Caki2 (cell line): ENCODE results near the gene PTPN14. TPM values are rescaled to one million over a fixed set of nuclear protein-coding genes. Genes with fewer than 3 reads are reported as not detected.

Source experiments
- DNase-seq: peaks from one replicate; pipeline ENCODE4 v3.0.0-alpha.2; 2015; ENCODE audit warnings: low read depth
- in situ Hi-C: cut with HindIII; loops from 2 replicates; pipeline ENCODE4 v1.10.0; 2016; ENCODE audit warnings: low sequenced_read_pairs, low pct_unique_long_range_greater_than_20kb, mixed read lengths
- total RNA-seq: library from RNA; depleted of rRNA; stranded (reverse); fragments of >200 nt; shearing (Covaris generic); gene quantifications from 2 replicates; pipeline ENCODE4 v1.2.3, GENCODE V29; 2014; ENCODE audit warnings: low replicate concordance

PTPN14 gene
- total RNA-seq, 1 experiment from 2014 or later = 22.9 TPM

DNA sequence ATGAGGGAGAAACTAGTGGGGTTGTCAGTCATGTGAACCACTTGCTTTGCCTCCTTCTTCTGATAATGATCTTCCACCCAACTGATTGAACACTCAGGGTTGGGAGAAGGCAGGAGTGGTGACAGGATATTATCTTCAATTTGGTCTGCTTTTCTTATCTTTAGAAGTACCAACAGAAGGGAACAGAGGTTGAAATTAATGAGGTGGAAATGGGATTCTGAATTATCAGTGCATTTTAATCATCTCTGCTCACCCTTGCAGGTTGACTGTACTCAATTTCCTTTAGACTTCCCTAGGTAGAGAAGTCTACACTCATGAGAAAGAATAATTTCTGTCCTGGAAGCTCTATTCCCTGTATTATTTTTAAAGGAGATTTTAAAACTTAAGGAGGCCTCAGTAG is 19.9 kb upstream of the PTPN14 start:
- DNase-seq = no peak
- in situ Hi-C loops = no loop called here

DNA sequence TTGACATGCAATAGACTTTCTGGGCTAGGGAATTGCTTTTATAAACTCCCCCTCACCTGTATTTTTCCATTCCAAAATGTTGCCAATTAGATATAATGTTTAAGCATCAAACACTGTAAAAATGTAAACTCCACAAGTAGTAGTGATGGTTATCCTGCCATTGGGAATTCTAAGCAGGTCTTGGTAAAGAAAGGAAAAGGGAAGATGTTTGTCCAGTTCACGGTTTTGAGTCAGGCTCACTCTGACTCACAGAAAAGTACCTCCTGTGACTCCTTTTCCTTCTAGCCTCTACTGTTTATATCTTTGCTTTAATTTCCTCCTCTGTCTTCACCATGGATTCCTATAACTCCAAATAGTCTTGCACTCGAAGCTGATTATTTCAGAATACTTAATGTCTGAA is 19.0 kb upstream of the PTPN14 start:
- in situ Hi-C loops = no loop called here
- peak; percentile 56 for DNase-seq

DNA sequence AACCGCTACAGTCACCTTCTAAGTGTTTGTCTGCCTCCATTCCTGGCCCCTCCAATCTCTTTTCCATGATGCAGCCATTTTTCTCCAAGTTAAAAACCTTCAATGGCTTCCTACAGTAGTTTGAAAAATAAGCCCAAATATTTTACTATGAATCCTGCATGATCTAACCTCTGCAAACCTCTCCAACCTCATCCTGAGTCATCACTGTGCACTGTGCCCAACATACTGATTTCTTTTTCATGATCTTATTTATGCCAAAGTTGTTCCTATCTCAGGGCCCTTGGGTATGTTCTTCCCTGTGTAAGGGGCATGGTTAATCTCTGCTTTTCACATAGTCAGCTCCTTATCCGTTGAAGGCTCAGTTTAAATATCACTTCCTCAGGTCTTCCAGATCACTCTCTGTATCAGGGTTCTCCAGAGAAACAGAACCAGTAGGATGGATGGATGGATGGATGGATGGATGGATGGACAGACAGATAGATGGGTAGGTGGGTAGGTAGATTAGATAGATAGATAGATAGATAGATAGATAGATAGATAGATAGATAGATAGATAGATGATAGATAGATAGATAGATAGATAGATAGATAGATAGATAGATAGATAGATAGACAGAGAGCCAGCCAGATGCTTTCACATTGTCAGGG is 18.1 kb upstream of the PTPN14 start:
- DNase-seq = no peak
- in situ Hi-C loops = no loop called here

DNA sequence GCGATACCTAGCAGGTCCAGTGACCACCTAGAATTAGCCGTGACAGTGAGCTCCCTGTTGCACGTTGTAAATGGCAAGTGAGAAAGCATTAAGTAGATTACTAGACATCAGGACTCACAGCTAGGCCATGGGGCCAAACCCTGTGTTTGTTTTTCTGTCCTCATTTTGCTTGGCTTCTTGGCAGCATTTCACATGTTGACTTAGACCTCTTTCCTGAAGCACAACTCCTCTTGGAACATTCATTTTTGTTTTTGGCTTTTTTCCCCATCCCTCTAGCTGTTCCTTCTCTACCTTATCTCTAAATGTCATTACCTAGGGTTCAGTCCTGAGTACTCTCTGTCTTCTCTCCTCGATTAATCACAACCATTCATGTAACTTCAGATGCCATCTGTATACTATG is 16.9 kb upstream of the PTPN14 start:
- in situ Hi-C loops = no loop called here
- no peak for DNase-seq

DNA sequence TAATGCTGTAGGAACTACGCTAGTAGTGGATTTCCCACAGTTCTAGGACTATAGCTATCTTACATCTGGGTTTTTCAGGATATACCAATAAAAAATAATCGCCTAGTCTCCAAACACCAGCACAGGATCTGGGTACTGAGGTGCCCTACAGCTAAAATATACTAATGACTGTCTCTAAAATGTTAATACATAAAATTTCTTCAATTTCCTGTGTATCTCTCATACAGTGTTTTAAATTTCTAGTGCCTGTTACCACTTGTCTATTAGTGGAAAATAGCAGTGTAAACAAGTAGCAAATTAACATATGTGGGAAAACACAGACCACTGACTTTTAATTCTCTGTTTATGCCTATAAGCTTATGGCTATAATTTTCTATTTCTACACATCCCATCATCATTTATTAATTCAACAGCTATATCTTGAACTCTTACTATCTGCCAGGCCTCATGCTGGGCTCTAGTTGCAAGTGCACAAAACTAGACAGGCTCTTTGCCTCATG is 16.1 kb upstream of the PTPN14 start:
- in situ Hi-C loops = no loop called here
- no peak for DNase-seq

DNA sequence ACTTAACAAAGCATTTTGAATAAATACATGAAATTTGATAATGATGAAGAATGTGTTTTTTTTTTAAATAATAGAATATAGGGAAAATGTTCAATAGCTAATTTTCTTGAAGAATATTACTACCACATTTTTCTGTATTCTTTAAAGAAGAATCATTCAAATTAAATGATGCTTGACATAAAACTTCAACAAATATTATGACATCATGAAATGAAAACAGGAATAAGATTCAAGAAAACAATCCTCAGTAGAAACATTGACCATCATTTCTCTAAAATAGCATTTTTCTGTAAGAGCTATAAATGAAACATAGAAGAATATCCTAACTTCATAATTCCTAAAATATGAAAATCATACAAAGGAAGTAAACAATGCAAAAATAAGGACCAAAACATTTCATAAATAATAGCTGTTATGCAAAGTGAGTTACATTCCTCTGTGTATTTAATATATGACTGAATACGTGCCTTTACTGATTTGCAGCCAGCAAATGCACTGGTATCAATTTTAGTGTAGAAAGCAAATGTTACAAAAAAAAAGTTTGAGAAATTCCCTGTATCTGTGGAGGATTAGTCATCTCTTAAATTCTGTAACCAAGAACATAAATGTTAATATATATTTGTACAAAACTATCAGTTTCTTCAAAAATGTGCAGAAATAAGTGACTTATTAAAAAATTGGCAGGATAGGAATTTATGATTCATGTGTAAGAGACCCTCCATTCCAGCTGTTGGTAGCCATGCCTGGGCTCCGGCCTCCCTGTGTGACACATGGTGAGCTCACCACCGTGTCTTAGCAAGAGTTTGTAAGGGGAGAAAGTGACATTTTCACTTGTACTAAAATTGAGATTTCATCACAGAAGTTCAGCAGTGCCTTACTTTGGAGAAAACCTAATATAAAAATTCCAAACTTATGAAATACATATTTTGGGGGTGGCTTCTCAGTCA is 15.0 kb upstream of the PTPN14 start:
- in situ Hi-C loops = no loop called here
- peak; percentile 34 for DNase-seq

DNA sequence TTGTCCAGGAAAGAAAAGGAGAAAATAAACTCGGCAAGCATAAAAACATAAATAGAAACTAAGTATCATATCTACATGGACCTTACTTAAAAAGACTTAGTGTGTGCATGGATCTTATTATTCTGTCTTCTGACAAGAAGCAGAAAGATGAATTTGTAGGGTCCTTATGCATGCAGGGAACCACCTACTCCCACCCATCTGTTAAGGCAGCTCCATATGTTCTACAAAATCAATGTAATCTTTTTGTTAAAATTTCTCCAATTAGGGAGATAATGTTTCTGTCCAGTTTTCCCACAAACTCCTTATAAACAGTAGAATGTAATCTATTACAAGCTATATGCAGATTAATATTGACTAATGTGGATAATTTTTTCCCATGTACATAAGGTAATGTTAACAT is 13.9 kb upstream of the PTPN14 start:
- no peak for DNase-seq
- in situ Hi-C loops = no loop called here

DNA sequence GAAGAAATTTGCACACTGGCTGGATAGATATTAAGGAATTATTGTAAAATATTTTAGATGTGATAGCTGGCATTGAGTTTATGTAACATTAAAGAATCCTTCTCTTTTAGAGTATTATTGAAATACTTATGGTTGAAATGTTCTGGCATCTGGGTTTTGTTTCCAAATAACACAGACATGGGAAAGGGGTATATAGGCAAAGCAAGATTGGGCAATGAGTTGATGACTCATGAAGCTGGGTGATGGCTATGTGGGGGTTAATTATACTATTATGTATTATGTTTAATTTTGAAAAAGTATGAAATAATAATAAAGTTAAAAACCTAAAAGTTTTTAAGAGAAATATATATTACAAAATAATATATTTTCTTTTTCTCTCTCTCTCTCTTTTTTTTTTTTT is 12.5 kb upstream of the PTPN14 start:
- in situ Hi-C loops = no loop called here
- no peak for DNase-seq

DNA sequence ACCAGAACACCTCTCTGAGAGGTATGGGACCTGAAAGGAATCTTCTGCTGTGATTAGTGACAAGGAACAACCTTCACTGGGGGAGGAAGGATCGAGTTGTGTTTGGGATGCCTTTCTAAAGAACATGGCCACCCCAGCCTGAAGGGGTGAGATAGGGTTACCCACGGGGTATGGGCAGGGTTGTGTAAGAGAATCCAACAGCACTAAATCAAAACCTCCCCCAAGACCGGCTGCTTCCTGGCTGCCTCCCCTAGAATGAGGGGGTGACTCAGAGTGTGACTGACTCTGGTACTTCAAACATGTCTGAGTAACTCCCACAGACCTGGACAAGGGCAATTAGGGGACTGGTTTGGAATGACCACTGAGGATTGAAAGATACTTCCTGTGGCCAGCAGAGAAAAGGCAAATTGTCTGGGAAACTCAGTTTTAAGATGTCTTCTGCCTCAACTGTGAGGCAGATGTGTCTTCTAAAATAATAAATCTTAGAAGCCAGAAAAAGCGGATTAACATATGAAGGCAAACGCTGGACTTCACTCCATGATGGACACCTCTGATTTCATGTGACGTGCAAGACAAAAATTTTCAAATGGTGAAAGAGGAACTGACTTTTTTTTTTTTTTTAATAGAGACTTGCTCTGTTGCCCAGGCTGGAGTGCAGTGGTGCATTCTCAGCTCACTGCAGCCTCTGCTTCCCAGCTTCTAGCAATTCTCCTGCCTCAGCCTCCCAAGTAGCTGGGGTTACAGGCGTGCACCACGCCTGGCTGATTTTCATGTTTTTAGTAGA is 6.7 kb upstream of the PTPN14 start:
- DNase-seq = no peak
- in situ Hi-C loops = no loop called here

DNA sequence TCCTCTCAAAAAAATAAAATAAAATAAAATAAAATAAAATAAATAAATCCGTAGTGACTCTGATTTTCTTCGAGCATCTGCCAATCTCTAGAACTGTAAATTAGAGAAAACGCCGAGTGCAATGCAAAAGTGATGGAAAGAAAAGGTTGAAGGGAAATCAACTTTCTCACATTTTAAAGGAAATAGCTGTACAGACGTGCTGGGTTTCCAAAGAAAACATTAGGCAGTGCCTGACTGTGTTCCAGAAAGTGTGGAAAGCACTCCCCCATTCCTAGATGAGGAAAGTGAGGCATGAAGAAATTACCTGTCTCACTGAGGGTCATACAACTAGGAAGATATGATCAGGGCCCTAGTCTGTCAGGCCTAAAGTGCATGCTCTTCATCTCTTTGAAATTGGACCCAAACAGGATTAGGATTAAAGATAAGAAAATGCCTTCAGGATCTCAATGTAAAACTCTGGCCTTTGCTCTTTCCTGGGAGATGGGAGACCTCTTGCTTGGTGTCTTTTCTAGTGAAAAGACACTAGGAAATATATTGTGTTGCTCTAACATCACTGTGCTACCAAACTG is 1.8 kb upstream of the PTPN14 start:
- in situ Hi-C loops = no loop called here
- no peak for DNase-seq

DNA sequence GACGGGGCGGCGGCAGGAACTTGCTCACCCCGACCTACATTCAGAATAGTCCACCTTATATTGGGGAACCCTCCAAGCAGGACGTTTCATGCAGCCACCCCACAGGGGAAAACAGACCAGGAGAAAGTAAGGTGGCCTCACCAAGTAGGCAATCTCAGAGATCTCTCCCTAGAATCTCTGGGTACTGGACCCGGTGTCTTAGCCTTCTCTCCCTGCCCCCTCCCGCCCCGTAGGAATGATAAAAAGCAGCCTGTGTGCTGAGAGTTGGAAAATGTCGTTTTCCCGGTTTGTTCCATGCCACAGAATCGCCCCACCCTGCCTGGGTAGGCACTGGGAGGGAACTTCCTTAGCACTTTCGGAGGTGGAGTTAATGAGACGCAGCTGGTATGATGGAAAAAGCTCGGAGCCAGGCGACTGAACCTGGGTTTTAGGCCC is 789 bp upstream of the PTPN14 start:
- in situ Hi-C loops = no loop called here
- DNase-seq = peak; percentile 81

DNA sequence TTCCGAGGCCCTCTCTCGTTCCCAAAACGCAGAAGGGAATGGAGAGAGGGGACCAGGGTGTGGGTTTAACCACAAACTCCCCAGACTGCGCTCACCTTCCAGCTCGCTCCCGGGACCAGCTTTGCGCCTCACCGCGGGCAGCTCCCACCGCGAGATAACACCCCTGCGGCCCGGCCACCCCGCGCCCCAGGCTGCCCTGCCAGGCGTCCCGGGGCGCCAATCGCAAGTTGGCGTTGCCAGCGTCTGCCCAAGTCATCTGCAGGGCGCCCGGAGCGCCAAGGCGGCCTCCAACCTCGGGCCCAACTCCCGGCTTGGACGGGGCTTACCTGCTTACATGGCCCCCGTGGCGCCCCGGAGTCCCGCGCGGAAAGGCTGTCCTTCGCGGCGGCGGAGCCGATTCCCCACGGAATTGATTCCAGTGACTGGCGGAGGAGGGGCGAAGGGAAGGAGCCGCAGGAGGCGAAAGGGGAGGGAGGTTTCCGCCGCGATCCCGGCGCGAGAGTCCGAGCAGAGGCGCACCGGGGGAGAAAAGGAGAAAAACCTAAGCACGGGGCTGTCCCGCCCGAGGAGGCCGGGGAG is 456 bp downstream of the PTPN14 start:
- DNase-seq = no peak
- in situ Hi-C loops = no loop called here

DNA sequence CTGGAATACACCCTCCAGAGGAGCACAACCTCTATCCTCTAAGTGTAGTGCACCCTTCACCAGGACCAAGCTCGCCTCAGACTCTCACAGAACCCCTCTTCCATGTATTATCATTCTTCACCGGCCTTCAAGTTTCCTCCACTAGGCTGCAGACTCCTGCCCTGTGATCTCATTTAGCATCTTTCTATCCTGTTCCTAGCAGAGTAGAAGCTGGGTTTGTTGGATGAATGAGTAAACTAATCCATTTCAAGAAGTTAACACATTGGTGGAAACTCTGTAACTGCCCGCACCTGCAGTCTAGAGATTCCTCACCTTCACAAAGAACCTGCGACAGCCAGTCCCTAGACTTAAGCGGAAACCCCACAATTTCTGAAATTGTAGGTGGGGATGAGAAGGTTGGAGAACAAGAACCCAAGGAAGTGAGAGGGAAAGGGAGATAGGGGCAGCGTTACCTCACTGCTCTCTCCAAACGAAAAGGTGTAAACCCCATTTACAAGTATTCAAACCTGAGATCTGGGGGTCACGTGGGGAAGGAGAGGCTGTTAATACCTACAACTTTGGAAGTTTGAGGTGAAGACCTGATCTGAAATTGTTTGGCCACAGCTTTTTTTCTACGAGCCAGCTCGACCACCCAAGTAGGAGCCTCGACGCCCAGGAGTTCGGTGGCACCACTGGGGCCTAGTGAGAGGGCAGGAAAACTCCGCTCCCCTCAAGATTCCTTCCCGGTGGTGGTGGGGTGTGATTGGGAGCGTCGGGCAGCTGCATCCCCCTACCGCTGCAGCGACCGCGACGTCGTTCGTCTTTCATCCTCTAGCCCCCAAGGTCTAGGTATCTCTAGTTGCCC is 1.2 kb downstream of the PTPN14 start:
- in situ Hi-C loops = no loop called here
- peak; percentile 58 for DNase-seq

DNA sequence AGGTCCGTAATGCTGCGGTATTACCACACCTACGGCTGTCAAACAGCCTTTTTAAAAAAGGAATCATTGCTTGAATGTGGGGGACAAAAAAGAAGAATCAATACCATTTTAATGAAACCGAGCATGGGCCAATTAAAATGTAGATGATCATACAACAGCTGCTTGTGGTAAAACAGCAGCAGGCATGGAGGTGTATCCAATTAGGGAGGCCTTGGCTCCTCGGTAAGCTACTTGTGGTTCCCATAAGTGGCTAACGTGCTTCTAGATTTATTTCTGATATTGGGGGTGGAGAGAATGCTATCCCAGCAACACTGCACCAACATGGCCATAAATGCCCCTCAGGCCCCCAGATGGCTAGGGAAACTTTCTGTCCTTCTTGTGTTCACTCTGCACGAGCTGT is 1.8 kb downstream of the PTPN14 start:
- peak; percentile 19 for DNase-seq
- in situ Hi-C loops = no loop called here

DNA sequence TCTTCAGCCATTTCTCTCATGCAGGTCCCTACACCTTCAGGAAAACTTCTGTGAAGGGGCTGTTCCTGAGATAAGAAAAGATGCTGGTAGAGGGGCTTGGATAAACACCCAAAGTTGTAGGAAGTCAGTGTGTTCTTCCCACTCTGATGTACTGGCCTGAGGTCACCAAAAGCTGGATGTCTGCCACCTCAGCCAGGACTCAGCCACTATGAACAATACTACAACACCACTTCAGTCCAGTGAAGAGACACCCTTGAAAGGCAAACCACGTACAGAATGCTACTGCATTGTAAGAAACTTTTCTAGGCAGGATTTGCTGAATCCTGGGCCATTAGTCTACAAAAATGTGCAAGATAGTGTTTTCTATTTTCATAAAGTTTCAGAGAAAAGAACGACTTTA is 2.4 kb downstream of the PTPN14 start:
- DNase-seq = peak; percentile 48
- in situ Hi-C loops = no loop called here

DNA sequence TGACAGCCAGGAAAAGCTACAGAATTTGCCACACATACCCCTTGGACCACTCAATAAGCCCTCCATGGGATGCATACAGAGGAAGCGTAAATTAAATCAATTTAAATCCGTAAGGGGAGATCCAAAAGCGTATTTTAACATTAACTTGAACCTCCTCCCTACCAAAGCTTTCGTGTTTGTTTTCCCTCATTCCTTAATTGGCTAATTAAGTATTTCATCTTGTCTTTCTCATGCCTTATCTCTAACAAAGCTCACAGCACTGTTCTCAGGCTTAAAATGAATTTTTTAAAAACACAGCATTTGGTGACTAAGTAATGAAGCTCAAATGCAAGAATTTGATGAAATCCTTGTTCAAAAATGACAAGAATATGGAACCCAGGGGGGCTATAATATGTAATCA is 3.1 kb downstream of the PTPN14 start:
- DNase-seq = no peak
- in situ Hi-C loops = no loop called here

DNA sequence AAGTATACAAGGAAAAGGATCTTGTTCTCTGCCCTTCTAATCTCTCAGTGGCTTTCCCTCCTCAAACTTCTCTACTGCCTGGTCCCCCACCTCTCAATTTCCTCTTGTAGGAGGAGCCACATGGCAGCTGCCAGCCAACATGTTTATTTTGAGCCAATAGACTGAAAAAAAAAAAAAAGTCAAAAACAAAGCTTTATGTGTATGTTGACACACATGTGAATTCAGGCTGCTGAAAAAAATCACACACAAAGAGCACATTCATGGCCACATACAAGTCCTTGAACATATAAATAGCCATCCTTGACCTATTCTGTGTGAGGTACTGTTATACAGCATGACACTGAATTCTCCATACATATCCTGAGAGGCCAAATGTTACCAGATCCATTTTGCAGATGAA is 3.7 kb downstream of the PTPN14 start:
- in situ Hi-C loops = no loop called here
- DNase-seq = no peak
